GM10847 (cell line): ENCODE data around the gene RHOH.

Source experiments
- POLR2A ChIP-seq: IDR thresholded peaks from 2 replicates; pipeline ENCODE4 v1.6.1; 2011; ENCODE audit not compliant: insufficient read length; ENCODE audit errors: extremely low read depth

RHOH gene

DNA sequence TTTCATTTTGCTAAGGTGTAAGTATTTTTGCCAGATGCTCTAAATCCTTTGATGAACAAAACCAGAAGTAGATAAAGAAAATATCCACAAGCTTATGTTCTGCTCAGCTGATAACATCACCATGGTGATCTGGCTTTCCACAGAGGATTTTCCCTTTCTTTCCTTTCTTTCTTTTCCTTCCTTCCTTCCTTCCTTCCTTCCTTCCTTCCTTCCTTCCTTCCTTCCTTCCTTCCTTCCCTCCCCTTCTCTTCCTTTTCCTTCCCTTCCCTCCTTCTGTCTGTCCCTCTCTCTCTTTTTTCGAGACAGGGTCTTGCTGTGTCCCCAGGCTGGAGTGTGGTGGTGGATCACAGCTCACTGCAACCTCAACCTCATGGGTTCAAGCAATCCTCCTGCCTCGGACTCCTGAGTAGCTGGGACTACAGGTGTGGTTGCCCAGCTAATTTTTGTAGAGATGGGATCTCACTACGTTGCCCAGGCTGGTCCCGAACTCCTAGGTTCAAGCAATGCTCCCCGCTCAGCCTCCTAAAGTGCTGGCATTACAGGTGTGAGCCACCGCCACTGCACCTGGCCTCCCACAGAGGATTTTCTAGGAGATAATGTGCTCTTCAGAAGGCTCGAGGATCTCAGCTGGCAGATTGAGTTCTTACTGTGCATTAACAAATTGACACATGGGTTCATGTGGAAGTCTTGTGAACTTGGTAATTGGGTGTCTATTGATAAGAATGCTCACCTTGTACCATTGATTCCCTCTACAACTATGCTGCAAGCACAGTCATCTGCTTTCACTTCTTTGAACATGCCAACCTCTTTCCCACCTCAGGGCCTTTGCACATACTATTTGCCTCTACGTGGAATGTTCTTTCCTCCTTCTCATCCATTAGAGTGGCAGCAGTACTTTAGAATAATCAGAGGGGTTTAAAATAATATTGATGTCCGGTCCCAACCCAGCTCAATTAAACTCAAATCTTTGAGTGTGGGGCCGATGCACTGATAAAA lies 1.4 kb upstream of the RHOH start:
- TF ChIP-seq POLR2A = no peak

DNA sequence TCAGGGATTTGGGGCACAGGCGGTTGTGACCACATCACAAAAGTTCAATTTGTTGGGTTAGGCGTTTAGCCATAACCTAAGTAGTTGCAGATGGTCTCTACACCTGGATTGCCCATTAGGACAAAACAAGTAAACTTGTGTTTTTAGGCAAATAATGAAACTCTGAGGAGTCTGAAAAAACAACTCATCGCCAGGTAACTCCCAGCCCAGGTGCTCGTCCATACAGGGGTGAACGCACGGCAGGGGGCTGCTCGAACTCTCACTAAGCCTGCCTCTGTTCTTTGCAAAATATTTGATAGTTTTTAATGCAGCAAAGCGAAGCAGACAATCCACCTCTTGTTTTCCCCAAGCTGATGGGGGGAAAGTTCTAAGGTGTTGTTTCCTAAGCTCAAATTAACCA lies 559 bp upstream of the RHOH start:
- TF ChIP-seq POLR2A = no peak

DNA sequence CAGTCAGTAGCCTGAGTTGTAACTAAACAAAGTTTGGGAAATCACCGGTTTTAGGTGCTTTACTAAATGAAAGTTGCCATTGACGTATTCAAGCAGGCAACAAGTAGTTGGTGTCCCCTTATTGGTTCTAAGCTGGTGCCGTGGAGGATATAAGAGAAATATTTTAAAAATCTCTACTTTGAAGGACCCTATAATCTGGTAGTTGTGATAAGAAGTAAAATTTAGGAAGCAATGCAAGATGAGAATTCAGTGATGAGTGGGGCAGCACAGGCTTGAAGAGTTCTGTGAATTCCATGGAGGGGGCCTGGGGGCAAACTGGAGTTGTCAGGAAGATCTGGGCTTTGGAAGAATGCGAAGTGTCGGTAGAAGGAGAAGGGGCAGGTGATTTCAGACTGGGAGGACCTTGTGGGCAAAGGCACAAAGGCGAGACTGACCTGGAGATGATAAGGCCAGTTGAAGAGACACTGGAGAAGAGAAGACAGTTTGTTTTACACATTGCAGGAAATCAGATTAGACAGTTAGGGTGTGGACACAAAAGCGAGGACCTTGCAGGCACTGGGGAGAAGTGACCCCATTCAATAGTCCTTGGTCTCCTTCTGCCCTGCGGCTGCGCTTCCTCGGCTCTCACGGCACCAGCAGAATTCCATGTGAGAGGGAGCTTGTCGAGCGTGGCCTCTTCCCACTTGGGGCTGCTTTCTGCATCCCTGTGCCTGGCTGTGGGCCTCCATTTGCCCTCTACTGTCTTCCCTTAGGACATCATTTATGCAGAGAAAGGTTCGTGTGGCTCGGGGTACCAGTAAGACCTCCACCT lies 1.3 kb downstream of the RHOH start:
- TF ChIP-seq POLR2A = no peak

DNA sequence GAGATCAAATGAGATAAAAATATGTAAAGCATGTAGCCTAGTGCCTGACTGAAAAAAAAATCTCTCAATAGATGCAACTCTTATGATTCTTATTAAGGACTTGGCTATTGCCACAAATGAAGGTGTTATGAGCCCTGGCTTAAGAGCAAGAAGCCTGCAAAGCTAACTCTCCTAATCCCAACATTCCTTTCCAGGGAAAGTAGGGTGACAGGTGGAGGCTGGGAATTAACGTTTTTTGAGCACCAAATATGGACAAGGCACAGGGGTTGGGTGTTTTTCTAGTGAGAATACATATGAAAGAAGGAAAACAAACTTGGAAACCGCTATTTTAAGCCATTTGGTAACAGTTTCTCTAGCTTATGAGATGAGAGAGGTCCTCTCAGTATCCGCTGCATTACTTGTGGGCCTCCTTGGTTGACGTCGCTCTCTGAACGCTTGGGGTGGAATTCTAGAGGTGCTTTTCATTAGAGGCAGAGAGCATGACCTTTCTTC lies 2.4 kb downstream of the RHOH start:
- no peak for TF ChIP-seq POLR2A

DNA sequence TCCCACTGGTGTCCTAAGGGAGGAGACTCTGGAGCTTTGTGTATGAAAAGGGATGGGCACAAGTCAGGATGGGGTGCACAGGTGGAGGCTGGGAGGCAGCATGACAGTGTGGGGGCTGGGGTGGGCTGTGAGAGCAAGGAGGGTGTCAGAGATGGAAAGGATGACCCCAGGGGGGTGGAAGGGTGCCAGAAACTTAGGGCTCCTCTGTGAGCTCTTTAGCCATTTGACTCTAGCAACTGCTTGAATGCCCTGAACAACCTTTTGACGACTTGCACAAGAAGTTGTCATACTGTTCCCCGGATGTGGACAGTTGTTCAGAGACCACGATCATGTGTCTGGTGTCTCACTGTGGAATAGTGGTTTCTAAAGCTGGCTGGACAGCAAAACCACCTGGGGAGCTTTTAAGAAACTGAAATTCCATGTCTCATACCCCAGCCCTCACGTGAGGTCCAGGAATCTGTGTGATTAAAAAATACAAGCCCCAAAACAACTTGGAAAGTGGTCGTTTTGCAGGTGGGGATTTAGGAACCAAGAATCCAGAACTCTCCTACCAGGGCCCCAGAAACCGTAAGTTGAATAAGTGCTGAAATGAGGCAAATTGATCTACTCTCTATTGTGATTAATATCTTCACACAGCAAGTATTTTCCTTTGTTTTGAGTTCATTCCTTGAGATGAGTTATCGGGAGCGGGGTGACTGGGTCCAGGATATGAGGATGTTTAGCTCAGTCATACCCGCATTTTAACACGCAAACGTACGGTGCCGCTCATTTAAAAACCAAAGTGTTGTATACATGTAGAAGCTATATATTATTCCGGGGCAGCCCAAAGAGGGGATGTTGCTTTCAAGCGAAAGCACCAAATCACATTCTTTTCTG lies 3.4 kb downstream of the RHOH start:
- peak; percentile 30 for TF ChIP-seq POLR2A

DNA sequence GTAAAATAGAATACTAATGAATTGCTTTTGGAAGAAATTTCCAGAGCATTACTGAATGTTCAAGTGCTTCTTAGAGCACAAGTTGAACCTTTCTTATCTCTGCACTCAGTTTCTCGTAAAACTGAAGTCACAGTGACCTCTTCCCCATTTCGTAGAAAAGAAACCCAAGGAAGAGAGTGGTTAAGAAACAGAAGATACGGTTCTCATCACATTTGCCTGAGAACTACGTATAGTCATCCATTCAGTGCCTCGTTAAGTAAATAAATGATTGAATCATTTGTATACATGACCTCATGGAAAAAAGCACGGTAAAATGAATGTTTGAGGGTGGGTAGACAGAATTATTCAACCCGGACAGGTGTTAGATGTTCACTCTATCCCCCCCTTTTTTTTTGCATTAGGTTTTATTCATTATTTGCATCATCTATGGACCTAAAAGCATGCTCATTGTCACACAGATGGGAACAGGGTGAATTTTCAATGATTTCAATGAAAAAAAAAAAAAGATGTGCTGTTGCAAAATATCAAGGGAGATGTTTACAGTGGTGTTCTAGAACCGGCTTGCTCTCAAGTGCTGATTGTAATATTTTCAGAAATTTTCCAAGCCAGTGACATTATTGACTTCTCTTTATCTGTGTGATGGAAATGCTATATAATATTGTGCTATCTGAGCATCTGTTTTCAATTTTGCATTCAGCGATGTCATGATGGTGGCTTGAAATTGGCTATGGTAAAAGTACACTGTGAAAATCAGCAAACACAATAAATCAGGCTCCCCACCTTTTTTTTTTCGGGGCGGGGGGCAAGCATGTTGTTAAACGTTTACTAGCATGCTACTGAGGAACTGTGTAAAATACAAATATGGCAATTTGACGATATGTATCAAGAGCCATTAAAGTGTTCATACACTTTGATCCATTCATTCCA lies 4.3 kb downstream of the RHOH start:
- TF ChIP-seq POLR2A = no peak

DNA sequence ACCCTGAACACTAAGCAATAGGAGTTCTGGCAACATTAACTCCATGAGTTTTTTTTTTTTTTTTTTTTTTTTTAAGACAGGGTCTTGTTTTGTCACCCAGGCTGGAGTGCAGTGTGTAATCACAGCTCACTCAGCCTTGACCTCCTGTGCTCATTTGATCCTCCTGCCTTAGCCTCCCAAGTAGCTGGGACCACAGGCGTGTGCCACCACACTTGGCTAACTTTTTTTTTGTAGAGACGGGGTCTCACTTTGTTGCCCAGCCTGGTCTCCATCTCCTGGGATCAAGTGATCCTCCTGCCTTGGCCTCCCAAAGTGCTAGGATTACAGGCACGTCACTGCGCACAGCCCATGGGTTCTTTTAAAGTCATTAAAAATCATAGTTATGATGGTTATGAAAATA lies 5.1 kb downstream of the RHOH start:
- TF ChIP-seq POLR2A = no peak

DNA sequence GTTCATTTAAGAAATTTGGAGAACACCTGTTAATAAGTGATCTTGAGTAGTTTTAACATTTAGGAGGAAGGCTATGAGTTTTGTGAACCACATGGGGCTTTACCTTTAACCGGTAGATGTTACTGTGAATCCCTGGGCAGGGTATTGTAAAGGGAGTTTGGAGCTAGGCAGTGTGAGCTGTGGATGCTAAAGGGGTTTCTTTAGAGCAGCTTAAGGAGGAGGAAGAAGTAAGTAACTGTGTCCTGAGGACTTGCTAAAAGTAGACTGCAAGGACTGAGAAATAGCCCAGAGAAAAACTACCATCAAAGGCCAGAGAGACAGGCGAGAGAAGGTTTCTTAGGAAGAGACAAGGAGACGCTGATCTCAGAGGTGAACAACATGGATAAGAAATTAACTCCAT lies 5.6 kb downstream of the RHOH start:
- no peak for TF ChIP-seq POLR2A

DNA sequence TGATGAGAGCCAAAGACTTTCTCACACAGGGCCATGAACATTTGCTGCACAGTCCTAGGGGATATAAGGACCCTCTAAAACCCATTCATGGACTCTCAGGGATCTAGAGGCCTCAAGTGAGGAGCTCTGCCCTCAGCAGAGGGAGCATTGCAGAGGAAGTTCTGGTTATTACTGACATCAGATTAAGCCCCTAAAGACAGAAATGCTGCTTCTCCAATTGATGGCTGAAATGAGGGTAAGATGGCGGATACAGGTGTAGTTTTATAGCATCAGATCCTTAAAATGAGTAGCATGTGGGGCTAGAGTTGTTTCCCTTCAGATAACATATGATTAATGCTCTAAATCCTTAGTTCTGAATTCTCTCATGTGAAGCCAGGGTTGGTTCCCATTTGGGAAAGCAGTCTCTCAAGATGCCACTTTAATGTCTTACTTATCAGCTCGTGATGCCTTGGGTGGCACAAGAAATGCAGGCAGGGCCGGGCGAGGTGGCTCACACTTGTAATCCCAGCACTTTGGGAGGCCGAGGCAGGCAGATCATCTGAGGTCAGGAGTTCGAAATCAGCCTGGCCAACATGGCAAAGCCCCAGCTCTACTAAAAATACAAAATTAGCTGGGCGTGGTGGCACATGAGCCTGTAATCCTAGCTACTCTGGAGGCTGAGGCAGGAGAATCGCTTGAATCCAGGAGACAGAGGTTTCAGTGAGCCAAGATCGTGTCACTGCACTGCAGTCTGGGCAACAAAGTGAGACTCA lies 7.9 kb downstream of the RHOH start:
- TF ChIP-seq POLR2A = no peak

DNA sequence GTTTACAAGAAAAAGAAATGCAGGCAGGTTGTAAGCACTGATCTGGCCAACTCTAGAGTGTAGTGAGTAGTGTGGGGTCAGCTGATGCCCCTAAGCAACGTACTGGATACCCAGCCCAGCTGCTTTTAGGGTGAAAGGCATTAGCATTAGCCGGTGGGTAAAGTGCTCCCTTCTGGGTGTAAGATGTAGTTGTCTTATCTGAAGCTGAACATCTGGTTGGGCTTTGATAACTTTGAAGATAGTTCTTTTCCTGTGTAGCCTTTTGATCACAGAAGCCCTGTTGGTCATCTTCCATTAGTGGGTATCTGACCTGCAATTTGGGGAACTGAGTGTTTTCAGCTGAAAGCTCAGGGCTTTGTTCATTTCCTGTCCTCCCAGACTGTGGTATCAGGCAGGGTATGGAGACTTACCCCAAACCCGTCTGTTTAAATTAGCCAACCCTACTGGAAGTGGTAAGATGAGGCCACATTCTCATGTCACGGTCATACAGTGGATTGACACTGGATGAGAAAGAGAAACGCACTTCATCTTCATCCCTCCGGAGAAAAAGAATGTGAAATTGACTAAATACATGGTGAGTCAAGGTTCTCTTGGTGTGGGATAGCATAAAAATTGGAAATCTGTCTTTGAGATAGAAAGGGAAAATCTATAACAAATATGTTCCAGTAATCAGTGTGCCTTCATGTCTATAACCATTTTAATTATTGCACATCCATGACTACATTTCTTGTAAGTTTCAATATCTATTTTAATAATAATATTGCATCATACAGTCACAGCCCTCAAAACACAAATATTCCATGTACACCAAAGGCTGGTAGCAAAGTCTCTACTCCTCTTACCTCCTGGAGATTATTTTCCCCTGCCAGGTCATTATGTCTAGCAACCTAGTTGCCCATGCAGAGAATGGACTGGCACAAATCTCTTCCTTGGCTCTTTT lies 8.7 kb downstream of the RHOH start:
- TF ChIP-seq POLR2A = no peak

DNA sequence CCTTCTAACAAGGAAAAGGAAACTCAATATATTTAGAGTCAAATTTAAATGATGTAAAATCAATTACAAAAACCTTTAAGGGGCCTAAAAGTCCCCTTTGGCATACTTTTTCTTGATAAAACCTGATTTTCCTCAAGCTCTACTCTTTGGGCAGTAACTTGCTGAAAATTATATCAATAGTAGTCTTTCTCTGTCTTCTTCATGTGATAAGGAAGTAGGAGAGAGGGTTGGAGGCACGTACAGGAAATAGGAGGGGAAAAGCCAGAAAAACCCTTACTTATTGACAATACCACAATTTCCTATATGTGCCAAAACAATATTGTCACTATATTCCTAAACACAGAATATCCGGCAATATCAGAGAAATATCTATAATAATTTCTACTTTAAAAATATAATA lies 9.6 kb downstream of the RHOH start:
- no peak for TF ChIP-seq POLR2A

DNA sequence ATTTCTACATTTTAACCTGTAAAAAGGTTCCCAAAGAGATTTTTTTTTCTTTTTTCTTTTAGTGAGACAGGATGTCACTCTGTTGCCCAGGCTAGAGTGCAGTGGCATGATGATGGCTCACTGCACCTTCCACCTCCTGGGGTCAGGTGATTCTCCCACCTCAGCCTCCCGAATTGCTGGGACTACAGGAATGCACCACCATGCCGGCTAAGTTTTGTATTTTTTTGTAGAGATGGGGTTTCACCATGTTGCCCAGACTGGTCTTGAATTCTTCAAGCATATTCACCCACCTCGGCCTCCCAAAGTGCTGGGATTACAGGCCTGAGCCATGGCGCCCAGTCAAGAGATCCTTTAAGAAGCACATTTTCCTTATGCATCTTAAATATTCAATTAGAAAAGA lies 12.6 kb downstream of the RHOH start:
- no peak for TF ChIP-seq POLR2A
